Panc1 (cell line): ENCODE data around the gene SPECC1.

ENCODE experiments used
- CTCF ChIP-seq: fragments of 450-650 bp; IDR thresholded peaks from 2 replicates; pipeline ENCODE4 v1.5.1; 2017; ENCODE audit warnings: mild to moderate bottlenecking
- POLR2AphosphoS5 ChIP-seq: IDR thresholded peaks from 2 replicates; pipeline ENCODE4 v1.6.1; 2012; ENCODE audit warnings: mild to moderate bottlenecking, low read depth, low read length, moderate library complexity
- REST ChIP-seq, 2 experiments: IDR thresholded peaks; 2 replicates each; pipeline ENCODE4 v1.6.1; 2011 to 2012; ENCODE audit warnings: low read depth in 2 of 2, control low read depth in 1 of 2, low read length in 1 of 2, mild to moderate bottlenecking in 1 of 2, moderate library complexity in 1 of 2; ENCODE audit not compliant: insufficient read depth in 1 of 2
- SIN3A ChIP-seq: IDR thresholded peaks from 2 replicates; pipeline ENCODE4 v1.6.1; 2012; ENCODE audit warnings: low read depth, mild to moderate bottlenecking, low read length, moderate library complexity, borderline replicate concordance; ENCODE audit not compliant: insufficient read depth
- TCF7L2 ChIP-seq: IDR thresholded peaks from 2 replicates; pipeline ENCODE4 v1.6.1; 2011; ENCODE audit warnings: mild to moderate bottlenecking, low read depth, low read length, inconsistent platforms

- TF ChIP-seq POLR2AphosphoS5 (no peak), CTCF (no peak), TCF7L2 (no peak), REST (IDR thresholded peaks at IDR 0.05; ENCODE audit: insufficient read depth in 1 of 2, low read depth in 2 of 2, low read length in 1 of 2) (no peak), SIN3A (no peak; the same call in 1 of the 2 replicates)
These were observed 146.4 kb downstream of the SPECC1 start for GRCh38 chr17:20155258-20156195.
